HG03066 (cell line): ENCODE results near the gene CRKL.
A peak's percentile ranks its signal among the peaks of the same experiment; 100 is the strongest.

Source experiments
- ATAC-seq: cut with Tn5 transposase; IDR thresholded peaks from one replicate; pipeline ENCODE4 v1.9.1; 2021; ENCODE audit warnings: low read depth; ENCODE audit not compliant: unreplicated experiment

Gene CRKL

DNA sequence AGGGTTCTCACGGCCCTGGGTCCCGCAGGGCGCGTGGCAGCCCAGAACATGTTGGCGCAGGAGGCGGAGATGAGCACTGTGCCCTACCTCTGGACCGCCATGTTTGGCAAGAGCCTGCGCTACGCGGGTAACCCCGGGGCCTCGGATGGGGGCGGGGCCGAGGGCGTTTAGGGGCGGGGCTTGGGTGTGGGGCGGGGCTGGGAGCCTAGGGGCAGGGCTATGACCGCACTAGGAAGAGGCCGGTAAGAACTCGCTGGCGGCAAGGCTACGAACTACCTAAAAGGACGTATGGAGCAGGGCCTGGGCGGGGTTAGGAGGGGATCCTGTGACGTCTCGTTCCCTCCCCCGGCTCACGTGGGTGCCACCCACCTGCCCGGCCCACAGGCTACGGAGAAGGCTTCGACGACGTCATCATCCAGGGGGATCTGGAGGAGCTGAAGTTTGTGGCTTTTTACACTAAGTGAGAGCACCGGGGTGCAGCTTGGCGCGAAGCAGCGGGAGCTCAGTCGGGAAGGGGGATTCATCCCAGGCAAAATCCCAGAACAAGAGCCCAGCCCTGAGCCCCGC is 62.1 kb downstream of the CRKL start:
- no peak for ATAC-seq

DNA sequence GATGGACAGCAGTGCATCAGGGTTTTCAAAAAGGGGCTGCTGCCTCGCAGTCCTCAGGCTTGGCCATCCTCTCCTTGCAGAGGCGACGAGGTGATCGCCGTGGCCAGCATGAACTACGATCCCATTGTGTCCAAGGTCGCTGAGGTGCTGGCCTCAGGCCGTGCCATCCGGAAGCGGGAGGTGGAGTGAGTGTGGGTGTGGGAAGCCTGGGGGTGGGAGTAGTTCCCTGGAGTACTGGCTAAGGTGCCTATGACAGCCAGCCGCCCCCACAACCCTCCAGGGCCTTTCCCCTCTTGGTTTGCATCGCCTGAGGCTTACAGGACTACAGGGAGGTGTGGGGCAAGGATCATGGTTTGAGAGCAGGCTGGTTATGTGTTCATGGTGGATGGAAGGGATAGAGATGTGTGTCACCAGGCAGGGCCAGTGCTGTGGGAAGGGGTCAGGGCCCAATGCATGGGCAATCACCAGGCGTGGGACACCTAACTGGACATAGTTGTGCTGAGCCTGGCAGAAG is 62.8 kb downstream of the CRKL start:
- no peak for ATAC-seq

DNA sequence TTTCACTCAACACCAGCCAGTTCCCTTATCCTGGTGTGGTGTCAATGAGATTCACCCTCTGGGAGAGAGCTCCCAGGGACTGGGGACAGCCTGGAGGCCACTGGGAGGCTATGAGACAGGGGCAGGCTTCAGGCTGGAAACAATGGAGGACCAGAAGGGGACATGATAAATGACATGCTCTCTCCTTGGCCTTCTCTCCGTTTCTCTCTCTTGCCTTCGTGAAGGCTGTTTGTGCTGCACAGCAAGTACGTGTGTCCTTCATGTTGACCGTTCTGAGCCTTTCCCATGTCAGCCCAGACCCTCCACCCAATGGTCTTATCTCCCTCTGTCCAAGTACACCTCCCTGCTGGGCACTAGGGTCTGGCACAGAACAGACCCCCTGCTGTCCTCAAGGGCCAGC is 63.3 kb downstream of the CRKL start:
- no peak for ATAC-seq

DNA sequence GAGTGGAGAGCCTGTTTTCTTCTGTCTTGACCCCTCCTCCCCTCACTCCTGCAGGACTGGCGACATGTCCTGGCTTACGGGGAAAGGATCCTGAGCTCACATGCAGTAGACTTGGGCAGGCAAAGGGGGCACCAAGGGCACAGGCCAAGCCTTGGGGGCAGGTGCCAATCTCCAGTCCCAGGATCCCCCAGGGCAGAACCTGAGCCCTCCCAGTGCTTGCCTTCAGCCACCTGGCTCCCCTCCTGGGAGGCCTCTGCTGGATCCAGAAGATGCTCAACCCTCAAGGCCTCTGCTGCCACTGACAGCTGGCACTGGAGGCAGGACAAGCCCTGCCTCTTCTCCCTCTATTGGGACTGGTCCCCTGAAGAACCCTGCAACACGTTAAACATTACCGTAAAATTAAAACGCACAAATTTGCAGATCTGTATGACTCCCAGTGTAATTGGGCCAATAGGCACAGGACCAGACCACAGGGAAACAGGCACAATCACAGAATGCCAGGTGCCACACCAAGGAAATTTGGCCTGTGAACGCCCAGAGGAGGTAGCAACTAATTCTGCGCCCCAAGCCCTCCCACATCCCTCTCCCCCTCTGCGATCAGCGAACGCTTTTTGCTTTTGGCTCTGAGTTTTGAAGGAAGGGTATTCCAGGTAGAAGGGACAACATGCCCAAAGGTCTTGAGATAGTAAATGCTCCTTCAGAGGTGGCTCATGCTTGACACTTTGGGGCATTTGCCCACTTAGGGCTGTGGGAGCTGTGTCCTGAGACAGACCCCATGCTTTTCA is 63.9 kb downstream of the CRKL start:
- no peak for ATAC-seq

DNA sequence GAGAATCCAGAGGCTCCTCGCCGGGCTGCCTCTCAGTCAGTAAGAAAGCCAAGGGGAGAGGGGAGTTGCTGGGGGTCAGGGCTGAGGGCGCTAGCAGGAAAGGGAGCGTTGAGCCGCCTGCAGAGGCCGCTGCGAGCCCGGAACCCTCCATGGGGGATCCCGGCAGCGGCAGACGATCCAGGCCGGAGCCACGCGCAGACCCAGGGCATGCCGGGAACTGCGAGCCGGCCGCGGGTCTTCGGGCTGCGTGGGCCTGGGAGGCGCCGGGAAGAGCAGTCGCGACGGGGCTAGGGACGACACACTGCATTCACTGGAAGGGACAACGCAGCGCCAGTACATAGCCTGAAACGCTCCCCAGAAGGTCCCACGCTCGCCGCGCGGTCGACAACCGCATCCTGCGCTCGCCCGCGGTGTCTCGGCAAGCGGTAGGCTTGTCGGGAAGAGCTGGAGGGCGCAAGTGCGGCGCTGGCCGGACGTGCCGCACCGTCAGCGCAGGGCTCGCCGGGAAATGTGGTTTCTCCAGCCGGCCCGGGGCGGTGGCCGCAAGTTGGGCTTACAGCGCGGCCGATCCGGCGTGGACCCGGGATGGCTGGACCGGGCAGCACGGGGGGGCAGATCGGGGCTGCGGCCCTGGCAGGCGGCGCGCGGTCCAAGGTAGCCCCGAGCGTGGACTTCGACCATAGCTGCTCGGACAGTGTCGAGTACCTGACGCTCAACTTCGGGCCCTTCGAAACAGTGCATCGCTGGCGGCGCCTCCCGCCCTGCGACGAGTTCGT is 64.8 kb downstream of the CRKL start, which contains the start of gene LZTR1:
Gene LZTR1 (plus strand): TSS at position 511 of the 776 bp plus-strand sequence. CDS start 75 bp downstream, at position 586.
- peak; percentile 65 for ATAC-seq

DNA sequence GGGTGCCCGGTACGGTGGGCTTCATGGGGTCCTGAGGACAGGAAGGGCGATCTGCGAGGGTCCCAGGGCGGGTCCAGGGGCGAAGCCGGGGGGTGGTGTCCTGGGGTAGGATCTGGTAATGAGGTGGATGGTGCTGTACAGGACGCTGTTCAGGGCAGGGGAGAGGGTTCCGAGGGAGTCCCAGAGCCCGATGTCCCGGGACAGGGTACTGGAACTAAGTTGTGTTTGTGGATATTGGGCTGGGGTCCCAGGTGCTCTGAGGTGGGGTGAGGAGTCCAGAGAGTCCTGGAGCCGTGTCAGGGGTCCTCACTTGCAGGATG is 65.3 kb downstream of the CRKL start:
- no peak for ATAC-seq

DNA sequence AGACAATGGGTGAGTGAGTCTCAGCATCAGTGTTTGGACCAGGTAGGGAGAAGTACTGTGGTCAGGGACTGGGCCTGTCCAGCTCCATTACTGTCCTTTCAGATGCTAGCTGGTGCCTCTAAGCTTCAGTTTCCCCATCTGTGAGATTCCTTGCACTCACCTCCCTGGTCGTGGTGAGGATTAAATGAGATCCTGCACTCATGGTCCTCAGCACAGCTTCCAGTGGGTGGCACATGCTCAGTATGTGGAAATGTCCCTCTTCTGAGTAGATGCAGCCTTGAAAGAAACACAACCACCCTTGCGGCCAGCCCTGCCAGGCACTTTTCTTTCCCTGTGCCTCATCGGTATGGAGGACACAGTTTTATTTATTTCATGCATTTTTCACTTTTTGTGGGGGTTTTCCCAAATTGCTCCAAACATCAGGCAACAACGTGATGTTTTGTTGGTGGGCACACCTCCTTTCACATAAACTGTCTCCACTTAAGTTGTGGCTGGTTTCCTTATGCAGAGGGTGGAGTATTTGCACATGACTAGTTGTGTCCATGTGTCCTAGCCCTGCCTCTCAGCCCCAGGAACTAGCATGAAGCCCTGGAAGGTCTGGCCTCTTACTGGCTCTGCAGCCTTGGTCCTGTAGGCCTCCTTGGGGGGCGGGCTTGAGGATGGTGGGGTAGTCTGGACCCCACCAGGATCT is 66.0 kb downstream of the CRKL start:
- no peak for ATAC-seq

DNA sequence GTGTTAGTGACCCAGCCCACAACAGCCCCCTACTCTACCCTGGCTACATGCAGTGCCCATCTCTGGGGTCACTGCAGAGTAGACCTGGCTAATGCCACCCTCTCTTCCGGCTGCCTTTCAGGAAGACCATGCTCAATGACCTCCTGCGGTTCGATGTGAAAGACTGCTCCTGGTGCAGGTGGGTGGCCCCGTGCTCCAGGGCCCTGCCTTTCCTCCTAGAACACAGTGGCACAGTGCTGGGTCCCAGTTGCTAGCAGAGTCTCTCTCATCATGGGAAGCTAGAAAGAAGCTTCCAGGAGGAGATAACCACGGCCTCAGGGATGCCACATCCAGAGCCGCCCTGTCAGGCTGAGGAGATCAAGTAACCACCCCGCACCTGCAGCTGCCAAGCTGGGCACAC is 68.5 kb downstream of the CRKL start:
- ATAC-seq: no peak

DNA sequence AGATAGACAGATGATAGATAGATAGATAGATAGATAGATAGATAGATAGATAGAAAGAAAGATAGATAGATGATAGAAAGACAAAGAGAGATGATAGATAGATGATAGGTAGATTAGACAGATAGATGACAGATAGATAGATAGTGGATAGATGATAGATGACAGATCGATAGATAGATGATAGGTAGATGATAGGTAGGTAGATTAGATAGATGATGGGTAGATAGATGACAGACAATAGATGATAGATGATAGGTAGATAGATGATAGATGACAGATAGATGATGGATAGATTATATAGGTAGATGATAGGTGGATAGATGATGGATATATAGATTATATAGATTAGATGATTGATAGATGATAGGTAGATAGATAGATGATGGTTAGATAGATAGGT is 69.2 kb downstream of the CRKL start:
- no peak for ATAC-seq

DNA sequence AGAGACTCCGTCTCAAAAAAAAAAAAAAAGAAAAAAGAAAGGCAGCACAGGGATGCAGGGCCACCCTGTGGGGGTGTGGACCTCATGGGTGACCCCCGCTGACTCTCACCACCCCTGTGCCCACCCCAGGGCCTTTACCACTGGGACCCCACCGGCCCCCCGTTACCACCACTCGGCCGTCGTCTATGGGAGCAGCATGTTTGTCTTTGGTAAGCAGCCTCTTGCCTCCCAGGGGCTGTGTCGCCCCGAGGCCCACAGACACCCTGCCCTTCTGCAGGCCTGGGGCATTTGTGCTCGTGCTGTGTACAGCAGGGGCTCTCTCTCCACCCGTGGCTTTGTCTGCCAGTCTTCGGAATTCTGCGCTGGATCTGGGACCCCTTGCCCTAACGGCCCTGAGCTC is 70.2 kb downstream of the CRKL start:
- no peak for ATAC-seq

DNA sequence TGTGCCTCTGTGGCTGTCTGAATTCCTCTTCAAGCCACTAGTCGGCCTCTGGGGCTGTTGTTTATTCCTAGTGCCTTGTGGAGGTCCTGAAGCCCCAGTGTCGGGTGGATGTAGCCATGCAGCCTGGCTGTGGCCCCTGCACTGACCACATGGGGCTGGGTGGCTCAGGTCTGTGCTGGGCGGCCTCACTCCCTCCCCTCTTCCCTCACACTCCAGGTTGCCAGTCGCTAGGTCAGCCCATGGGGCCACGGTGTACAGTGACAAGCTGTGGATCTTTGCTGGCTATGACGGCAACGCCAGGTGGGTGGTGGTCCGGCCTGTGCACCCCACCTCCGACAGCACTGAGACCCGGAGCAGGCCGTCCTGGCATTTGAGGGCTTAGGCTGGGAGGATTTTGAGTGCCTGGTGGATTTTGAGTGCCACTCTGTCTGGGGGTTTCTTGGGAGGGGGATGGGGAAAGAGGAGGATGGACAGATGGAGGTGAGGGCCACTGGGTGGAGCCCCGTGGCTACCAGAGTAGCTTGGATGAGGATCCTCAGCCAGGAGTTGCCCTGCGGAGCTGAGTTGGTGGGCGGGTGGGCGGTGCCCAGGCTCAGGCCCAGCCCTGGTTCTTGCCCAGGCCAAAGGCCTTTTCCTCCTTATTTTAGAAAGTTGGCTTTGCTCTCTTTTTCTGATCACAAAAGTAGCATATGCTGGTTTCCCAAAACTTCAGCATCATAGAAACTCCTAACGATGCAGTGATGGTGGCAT is 71.5 kb downstream of the CRKL start:
- ATAC-seq: no peak

DNA sequence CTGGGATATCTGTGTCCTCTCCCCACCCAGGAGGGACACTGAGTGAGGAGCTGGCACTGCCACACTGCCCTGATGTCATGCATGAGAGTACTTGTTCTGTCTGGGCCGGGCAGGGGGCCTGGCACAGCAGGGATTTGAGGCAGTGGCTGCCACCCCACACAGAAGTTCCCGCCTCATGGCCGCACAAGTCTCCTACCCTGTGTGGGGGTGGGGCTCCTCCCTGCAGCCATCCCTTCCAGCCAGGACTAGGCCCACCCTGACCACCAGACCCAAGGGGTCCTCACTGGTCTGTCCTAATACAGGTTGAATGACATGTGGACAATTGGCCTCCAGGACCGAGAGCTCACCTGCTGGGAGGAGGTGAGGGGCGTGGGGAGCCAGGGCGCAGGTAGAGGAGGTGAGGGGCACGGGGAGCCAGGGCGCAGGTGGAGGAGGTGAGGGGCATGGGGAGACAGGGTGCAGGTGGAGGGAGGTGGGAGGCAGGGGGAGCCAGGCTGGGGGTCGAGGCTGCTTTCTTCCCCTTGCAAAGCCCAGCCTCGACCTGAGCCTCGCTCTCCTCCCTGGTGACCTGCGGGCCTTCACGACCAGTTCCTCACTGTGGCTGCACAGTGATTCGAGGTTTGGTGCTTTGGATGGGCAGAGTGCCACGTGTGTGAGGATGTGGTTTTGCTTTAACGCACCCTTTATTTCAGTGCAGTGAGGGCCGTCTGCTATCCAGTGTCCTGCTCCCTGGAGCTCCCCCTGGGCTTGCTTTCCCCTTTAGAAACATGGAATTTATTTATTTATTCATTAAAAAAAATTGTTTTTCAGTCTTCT is 72.3 kb downstream of the CRKL start:
- ATAC-seq: no peak

DNA sequence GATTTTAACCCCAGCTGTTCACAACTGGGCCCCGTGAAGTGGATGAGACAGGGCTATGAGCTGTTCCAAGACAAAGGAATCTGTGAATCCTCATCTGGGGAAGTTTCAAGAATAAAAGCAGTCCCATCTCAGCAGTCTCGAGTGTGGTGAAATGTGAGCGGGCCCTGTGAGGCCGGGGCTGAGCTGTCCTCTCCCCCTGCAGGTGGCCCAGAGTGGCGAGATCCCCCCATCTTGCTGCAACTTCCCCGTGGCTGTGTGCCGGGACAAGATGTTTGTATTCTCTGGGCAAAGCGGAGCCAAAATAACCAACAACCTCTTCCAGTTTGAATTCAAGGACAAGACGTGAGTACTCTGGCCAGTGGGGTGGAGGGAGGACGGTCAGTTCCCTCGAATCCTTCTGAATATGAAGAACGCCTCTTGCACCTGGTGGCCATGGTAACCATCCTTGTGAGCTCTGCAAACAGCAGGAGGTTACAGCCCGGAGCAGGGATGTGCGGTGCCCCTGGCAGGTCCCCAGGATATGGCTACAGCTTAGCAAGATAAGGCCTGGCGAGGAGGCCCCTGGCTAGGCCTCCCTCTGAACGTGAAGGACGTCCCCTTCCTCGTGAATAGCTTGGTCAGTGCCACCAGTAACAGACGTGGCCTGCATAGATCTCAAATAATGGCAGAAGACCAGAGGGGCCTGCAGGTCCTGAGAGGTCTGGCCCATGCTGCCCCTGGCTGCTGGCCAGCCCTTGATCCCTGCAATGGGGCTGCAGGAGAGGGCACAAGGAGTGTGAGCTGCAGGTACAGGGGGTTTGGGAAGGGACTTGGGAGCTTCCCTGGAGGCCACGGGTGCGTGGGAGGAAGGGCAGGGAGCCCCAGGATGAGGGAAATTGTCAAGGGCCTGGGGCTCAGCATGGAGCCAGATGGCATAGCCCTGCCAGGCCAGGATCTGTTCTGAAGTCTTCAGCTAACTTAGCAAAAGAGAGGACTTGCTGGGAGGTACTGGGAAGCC is 73.3 kb downstream of the CRKL start:
- ATAC-seq: no peak

DNA sequence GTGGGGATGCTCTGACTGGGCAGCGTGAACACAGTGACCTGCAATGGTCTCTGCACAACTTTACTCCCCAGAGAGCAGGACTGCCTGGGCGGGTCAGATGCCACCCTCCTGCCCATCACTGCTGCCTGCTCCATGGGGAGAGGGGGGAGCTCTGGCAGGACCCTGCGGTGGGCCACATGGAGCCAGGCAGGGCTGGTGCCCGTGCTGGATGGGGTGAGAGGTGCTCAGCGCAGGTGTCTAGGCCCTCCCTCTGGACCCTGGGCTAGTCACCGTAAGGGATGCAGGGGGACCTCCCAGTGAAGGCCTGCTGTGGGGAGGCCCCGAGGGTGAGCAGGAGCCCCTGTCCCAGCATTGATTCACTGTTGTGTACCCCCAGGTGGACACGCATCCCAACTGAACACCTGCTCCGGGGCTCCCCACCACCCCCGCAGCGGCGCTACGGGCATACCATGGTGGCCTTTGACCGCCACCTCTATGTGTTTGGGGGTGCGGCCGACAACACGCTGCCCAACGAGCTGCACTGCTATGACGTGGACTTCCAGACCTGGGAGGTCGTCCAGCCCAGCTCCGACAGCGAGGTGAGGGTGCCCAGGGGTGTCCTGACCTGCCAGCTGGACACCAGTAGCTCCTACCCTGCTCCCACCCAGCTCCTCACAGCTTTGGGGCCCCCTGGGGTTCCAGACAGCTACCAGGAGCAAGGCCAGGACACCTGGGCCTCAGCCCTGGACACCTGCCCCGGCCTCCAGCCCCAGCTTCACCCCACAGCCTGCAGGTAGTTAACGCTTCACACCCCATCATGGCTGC is 74.2 kb downstream of the CRKL start:
- ATAC-seq: no peak

DNA sequence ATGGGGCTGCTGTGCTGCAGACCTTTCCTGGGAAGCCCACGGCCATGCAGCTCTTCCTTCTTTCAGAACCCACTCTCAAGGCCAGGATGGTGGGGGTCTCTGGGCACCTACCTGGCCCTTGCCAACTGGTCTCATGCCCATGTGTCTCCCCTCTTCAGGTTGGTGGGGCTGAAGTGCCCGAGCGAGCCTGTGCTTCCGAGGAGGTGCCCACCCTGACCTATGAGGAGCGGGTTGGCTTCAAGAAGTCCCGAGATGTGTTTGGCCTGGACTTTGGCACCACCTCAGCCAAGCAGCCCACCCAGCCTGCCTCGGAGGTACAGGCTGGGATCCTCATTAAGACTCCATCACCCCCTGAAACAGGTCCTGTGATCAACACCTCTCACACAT is 74.8 kb downstream of the CRKL start:
- ATAC-seq: no peak

DNA sequence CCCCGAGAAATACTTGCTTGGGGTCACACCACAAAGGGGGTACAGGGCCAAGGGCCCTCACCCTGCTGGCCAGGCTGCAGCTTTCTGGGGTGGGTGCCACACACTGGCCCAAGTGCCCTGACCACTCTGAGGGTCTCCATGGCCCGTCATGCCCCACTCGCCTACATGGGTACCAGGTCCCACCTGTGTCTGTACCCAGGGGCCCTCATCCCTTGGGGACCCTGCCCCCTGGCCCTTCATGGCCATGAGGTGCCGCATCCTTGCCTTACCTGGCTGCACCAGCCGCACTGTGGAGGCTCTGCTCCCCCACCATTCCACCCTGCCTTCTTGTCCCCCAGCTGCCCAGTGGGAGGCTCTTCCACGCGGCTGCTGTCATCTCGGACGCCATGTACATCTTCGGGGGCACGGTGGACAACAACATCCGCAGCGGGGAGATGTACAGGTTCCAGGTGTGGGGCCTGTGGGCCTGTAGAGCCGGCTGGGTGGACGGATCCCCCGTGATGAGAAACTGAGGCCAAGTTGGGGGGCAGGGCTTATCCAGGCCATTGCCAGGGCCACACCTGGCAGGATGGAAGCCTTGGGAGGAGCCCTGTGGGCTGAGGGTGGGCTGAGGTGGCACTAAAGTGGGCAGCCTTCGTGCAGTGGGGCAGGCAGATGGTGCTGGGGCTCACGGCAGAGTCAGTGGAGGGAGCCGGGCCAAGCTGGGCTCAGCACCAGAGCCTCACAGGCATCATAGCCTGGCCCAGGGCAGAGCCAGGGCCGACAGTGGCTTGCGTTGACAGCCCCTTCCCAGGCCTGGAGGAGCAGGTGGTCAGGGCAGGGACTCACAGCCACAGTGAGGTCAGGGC is 75.5 kb downstream of the CRKL start:
- no peak for ATAC-seq
